ENCODE data around the gene OR5K1. TPM values are rescaled to one million over a fixed set of nuclear protein-coding genes. Genes with fewer than 3 reads are reported as not detected.

The OR5K1 gene
- total and polyA plus RNA-seq, 2 of the 4 experiments (the other 2 are of a cell fraction) = not detected

DNA sequence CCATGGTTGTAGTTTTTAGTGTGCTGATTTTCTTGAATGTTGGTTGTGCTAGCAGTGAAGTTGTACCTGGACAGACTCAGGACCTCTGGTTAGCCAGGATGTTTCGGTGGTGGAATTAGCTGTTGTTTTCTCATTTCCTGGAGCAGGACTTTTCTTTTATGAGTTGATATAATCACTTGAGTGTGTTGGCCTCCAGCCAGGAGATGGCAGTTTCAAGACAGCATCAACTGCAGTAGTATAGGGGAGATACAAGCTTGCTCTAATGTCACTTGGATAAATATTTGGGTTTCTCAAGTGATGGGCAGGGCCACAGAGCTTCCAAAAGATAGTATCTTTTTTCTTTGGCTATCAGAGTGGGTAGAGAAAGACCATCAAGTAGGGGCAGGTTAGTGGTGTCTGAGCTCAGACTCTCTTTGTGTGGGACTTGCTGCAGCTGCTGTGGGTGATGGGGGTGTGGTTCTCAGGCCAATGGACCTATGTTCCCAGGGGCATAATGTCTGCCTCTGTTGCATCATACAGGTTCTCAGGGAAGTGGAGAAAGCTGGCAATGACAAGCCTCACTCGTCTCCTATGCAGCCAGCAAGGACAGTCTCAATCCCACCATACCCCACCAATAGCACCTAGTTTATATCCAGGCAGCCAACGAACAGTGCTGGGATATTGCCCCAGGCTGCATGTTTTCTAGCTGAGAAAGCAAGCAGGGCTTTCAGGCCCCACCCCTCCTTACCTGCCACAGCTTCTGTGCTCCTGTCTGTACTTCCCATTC, 19.9 kb downstream of the OR5K1 start:
- Histone ChIP-seq H3K9me1 (ENCODE audit: insufficient read depth, low read length) (no peaks in the 10 kb centered on the region), H4K8ac (ENCODE audit: low read depth in 2 of 2, low read length in 2 of 2) (no peak overlapping the region), H3K79me1 (ENCODE audit: low read depth in 1 of 2, low read length in 2 of 2) (no peaks in the 10 kb centered on the region), H2BK20ac (ENCODE audit: low read depth, low read length) (no peak overlapping the region), H3K27me3 (ENCODE audit: control insufficient read depth, insufficient read depth, low read length) (no peaks in the 10 kb centered on the region), H2AK5ac (ENCODE audit: low read depth, low read length) (no peak overlapping the region), H2AFZ (replicated peaks; ENCODE audit: low read length, poor library complexity) (no peak overlapping the region), H3K27ac (ENCODE audit: insufficient read depth, low read length) (no peak overlapping the region), H4K20me1 (ENCODE audit: insufficient read depth, low read length) (no peaks in the 10 kb centered on the region), H3K18ac (ENCODE audit: low read depth, low read length) (no peak overlapping the region), H2BK5ac (ENCODE audit: low read depth, low read length, poor library complexity, severe bottlenecking) (no peak overlapping the region), H3K14ac (replicated peaks; ENCODE audit: low read depth, low read length) (no peak overlapping the region), H2BK15ac (ENCODE audit: low read depth, low read length) (no peak overlapping the region), H3K4me3 (ENCODE audit: insufficient read depth, low read depth, low read length) (no peak overlapping the region), H3K36me3 (ENCODE audit: control insufficient read depth, insufficient read depth, low read length) (no peaks in the 10 kb centered on the region), H3K56ac (ENCODE audit: extremely low read depth, insufficient read depth, low read length) (no peak overlapping the region), H3K4me2 (ENCODE audit: low read depth, low read length) (no peak overlapping the region), H2BK120ac (ENCODE audit: low read depth, low read length) (no peak overlapping the region), H3K9ac (ENCODE audit: low read depth, low read length) (no peak overlapping the region), H3K23ac (ENCODE audit: low read depth, low read length) (no peak overlapping the region), H2AK9ac (replicated peaks; ENCODE audit: low read depth, low read length, poor library complexity) (no peak overlapping the region), H3K9me3 (ENCODE audit: control insufficient read depth, insufficient read depth, low read length) (no peaks in the 10 kb centered on the region), H3K4ac (ENCODE audit: low read depth, low read length) (no peak overlapping the region), H3K4me1 (ENCODE audit: control insufficient read depth, insufficient read depth, low read length) (no peaks in the 10 kb centered on the region), H4K5ac (ENCODE audit: low read depth, low read length) (no peak overlapping the region), H4K91ac (ENCODE audit: insufficient read depth, low read depth, low read length) (no peak overlapping the region)
- dilution Hi-C loops (cut with HindIII; ENCODE audit: low sequenced_read_pairs, unreplicated experiment) = no loop called here
- TF ChIP-seq, protein P1, sequence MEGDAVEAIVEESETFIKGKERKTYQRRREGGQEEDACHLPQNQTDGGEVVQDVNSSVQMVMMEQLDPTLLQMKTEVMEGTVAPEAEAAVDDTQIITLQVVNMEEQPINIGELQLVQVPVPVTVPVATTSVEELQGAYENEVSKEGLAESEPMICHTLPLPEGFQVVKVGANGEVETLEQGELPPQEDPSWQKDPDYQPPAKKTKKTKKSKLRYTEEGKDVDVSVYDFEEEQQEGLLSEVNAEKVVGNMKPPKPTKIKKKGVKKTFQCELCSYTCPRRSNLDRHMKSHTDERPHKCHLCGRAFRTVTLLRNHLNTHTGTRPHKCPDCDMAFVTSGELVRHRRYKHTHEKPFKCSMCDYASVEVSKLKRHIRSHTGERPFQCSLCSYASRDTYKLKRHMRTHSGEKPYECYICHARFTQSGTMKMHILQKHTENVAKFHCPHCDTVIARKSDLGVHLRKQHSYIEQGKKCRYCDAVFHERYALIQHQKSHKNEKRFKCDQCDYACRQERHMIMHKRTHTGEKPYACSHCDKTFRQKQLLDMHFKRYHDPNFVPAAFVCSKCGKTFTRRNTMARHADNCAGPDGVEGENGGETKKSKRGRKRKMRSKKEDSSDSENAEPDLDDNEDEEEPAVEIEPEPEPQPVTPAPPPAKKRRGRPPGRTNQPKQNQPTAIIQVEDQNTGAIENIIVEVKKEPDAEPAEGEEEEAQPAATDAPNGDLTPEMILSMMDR (conservative IDR thresholded peaks at IDR 0.05; ENCODE audit: low read depth, low read length) = no peak
- no peak for TF ChIP-seq FOS (IDR thresholded peaks at IDR 0.05; ENCODE audit: low read depth, low read length)
- no peak for TF ChIP-seq MXI1 (IDR thresholded peaks at IDR 0.05; ENCODE audit: borderline replicate concordance, low read depth, low read length)
- no peak for TF ChIP-seq CHD1 (IDR thresholded peaks at IDR 0.05; ENCODE audit: low read depth, low read length)
- TF ChIP-seq, protein P2, sequence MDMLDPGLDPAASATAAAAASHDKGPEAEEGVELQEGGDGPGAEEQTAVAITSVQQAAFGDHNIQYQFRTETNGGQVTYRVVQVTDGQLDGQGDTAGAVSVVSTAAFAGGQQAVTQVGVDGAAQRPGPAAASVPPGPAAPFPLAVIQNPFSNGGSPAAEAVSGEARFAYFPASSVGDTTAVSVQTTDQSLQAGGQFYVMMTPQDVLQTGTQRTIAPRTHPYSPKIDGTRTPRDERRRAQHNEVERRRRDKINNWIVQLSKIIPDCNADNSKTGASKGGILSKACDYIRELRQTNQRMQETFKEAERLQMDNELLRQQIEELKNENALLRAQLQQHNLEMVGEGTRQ (IDR thresholded peaks at IDR 0.05; ENCODE audit: low read depth, low read length) = no peak
- no peak for TF ChIP-seq SMC3 (IDR thresholded peaks at IDR 0.05; ENCODE audit: low read depth, low read length)
- no peak for TF ChIP-seq RFX5 (IDR thresholded peaks at IDR 0.05; ENCODE audit: low read depth, low read length)
- no peak for TF ChIP-seq RAD21 (IDR thresholded peaks at IDR 0.05; ENCODE audit: low read length)
- TF ChIP-seq MAZ (IDR thresholded peaks at IDR 0.05; ENCODE audit: borderline replicate concordance, low read depth, low read length) = no peak
- no peak for TF ChIP-seq BHLHE40 (IDR thresholded peaks at IDR 0.05; ENCODE audit: low read depth, low read length)
- TF ChIP-seq NFE2L2 (IDR thresholded peaks at IDR 0.05; ENCODE audit: low read depth, low read length) = no peak
- TF ChIP-seq, protein P3, sequence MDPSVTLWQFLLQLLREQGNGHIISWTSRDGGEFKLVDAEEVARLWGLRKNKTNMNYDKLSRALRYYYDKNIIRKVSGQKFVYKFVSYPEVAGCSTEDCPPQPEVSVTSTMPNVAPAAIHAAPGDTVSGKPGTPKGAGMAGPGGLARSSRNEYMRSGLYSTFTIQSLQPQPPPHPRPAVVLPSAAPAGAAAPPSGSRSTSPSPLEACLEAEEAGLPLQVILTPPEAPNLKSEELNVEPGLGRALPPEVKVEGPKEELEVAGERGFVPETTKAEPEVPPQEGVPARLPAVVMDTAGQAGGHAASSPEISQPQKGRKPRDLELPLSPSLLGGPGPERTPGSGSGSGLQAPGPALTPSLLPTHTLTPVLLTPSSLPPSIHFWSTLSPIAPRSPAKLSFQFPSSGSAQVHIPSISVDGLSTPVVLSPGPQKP (IDR thresholded peaks at IDR 0.05; ENCODE audit: borderline replicate concordance, low read depth, low read length) = no peak
- no peak for TF ChIP-seq RCOR1 (IDR thresholded peaks at IDR 0.05; ENCODE audit: insufficient replicate concordance, low read length)
- BruUV-seq (replicated peaks) = no TSS peak
- CTCF ChIA-PET = no interaction called here
- 57% methylated on average over 1 of the region's 3 CpGs; no CpG with 5 or more reads in 1 of the 2 experiments for WGBS, 2 experiments (ENCODE audit: extremely low coverage in 2 of 2, insufficient read length in 1 of 2)
- intact Hi-C loops (cut with micrococcal nuclease) = no loop called here
- DNase-seq (no peak), ATAC-seq (ENCODE audit: low read depth) (no peak)
- POLR2A ChIA-PET (ENCODE audit: unreplicated experiment) = no interaction called here
- in situ Hi-C loops (cut with MboI; ENCODE audit: low sequenced_read_pairs) = no loop called here
